Endodermal cell (in vitro differentiated cells): ENCODE data around the gene STAT1. TPM values are rescaled to one million over a fixed set of nuclear protein-coding genes. Genes with fewer than 3 reads are reported as not detected.

ENCODE experiments used
- DNase-seq: peaks from one replicate; pipeline ENCODE4 v3.0.0-alpha.2; 2017
- H3K27ac ChIP-seq: 2 replicates; pipeline ENCODE4 v1.5.1; 2013; ENCODE audit warnings: mild to moderate bottlenecking, low read depth, low read length, moderate library complexity
- H3K27me3 ChIP-seq: 2 replicates; pipeline ENCODE4 v1.6.1; 2013; ENCODE audit warnings: mild to moderate bottlenecking, low read length, moderate library complexity; ENCODE audit not compliant: insufficient read depth, control insufficient read depth, poor library complexity, severe bottlenecking
- H3K36me3 ChIP-seq: 2 replicates; pipeline ENCODE4 v1.7.0; 2013; ENCODE audit warnings: mild to moderate bottlenecking, low read length, moderate library complexity; ENCODE audit not compliant: control insufficient read depth, insufficient read depth
- H3K4me1 ChIP-seq: one replicate; pipeline ENCODE4 v1.7.0; 2013; ENCODE audit warnings: low read length; ENCODE audit not compliant: control insufficient read depth, insufficient read depth
- H3K4me3 ChIP-seq: 2 replicates; pipeline ENCODE4 v1.5.1; 2013; ENCODE audit warnings: mild to moderate bottlenecking, low read length, moderate library complexity
- H3K9ac ChIP-seq: 2 replicates; pipeline ENCODE4 v1.6.1; 2013; ENCODE audit warnings: mild to moderate bottlenecking, low read length, moderate library complexity; ENCODE audit not compliant: poor library complexity, severe bottlenecking; ENCODE audit errors: extremely low read depth
- H3K9me3 ChIP-seq: 2 replicates; pipeline ENCODE4 v1.6.1; 2013; ENCODE audit warnings: mild to moderate bottlenecking, low read length, moderate library complexity; ENCODE audit not compliant: control insufficient read depth
- H3K27ac Mint-ChIP-seq: 2 replicates; pipeline ENCODE4 v1.8.0; 2020; ENCODE audit warnings: mixed read lengths
- H3K27me3 Mint-ChIP-seq: 2 replicates; pipeline ENCODE4 v1.8.0; 2021; ENCODE audit warnings: mild to moderate bottlenecking, mixed read lengths; ENCODE audit not compliant: insufficient read depth
- H3K36me3 Mint-ChIP-seq: 2 replicates; pipeline ENCODE4 v1.8.0; 2020; ENCODE audit warnings: low read depth, mixed read lengths
- H3K4me1 Mint-ChIP-seq: 2 replicates; pipeline ENCODE4 v1.8.0; 2020; ENCODE audit warnings: mixed read lengths
- H3K4me3 Mint-ChIP-seq: 2 replicates; pipeline ENCODE4 v1.8.0; 2020; ENCODE audit warnings: mild to moderate bottlenecking, moderate library complexity, mixed read lengths
- H3K9me3 Mint-ChIP-seq: 2 replicates; pipeline ENCODE4 v1.8.0; 2020; ENCODE audit warnings: mild to moderate bottlenecking, mixed read lengths
- WGBS, 2 experiments: methylation state at CpG; one replicate each; pipeline versions ENCODE4 v1.1.5 to v1.1.7; 2013; ENCODE audit warnings: missing lambda C conversion rate in 2 of 2, mixed read lengths in 1 of 2; ENCODE audit not compliant: insufficient coverage in 1 of 2, insufficient read length in 1 of 2; 5-methylcytosine and 5-hydroxymethylcytosine counted together
- long read RNA-seq, 4 experiments: library from polyadenylated mRNA in 2 of 4; library from RNA in 1 of 4; library from capped mRNA in 1 of 4; stranded (forward) in 3 of 4; unstranded in 1 of 4; transcript quantifications; one replicate each; pipeline ENCODE4 v2.0.0, GENCODE V29; 2020 to 2021; ENCODE audit warnings: inconsistent platforms in 1 of 4
- polyA plus RNA-seq, 2 experiments: library from polyadenylated mRNA; stranded (reverse); fragments of 50-300 nt; gene quantifications; one replicate each; pipeline ENCODE4 v1.2.3, GENCODE V29; 2013
- total RNA-seq, 2 donors: library from RNA; stranded (reverse); fragmentation: NEBNext Ultra II Directional in 1 of 2; extraction: Animal tissue kit (Norgen Biotek cat#: 25700) in 1 of 2; gene quantifications; 2 replicates in 1 of 2; 3 replicates in 1 of 2; pipeline ENCODE4 v1.2.1, GENCODE V29; 2021
- TF ChIP-seq, protein P1 (sequence below): fragments of 200-600 bp; sonication (generic); conservative IDR thresholded peaks from 2 replicates; pipeline ENCODE4 v1.5.0; 2021; ENCODE audit warnings: antibody characterized with exemption, mild to moderate bottlenecking

Gene STAT1
- 10 to 100 TPM; 48.3 to 74.4 TPM for total RNA-seq
- polyA plus RNA-seq (2013, experiment 1 of 2), result 41.6 TPM
- polyA plus RNA-seq (2013, experiment 2 of 2), result 42.0 TPM
- long read RNA-seq, experiment 1, full-length matches to known transcripts, result 8 of 28 reads
- long read RNA-seq, experiment 1, partial matches to known transcripts, result 9 of 28 reads
- long read RNA-seq, experiment 1, other reads (novel, unspliced or antisense), result 11 of 28 reads
- long read RNA-seq, experiment 2, full-length matches to known transcripts, result 154 of 203 reads
- long read RNA-seq, experiment 2, partial matches to known transcripts, result 29 of 203 reads
- long read RNA-seq, experiment 2, other reads (novel, unspliced or antisense), result 20 of 203 reads
- long read RNA-seq, experiment 3, full-length matches to known transcripts, result 439 of 497 reads
- long read RNA-seq, experiment 3, partial matches to known transcripts, result 27 of 497 reads
- long read RNA-seq, experiment 3, other reads (novel, unspliced or antisense), result 31 of 497 reads
- long read RNA-seq, experiment 4, full-length matches to known transcripts, result 7 of 12 reads
- long read RNA-seq, experiment 4, partial matches to known transcripts, result 4 of 12 reads
- long read RNA-seq, experiment 4, other reads (novel, unspliced or antisense), result 1 of 12 reads

DNA sequence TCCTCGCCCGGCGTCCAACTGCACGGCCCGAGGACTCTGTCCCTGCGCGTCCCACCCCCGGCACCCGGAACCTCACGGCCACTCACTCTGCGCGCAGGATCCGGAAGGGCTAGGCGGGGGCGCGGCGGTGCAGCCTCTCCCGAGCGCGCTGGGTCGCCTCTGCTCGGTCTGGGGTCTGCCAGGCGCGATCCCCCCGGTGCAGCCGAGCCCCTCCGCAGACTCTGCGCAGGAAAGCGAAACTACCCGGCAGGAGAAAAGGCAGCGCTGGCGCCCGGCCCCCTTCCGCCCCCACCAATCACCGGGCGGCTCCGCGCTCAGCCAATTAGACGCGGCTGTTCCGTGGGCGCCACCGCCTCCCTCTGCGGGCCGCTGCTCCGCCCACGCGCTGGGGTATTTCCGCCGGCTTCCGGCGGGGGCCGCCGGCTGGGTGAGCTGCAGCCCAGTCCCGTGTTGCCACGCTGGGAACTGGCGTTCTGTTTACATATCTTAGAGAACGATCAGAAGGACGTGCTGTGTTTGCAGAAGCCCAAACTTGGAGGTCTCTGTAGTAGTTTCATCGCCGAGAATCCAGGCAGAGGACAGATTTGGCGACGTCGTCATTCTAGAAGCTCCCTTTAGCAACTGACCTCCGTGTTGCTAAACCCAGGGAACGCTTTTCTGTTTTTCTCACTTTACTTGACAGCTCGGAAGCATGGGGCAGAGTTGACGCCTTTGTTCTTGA is at the start of gene STAT1:
Gene STAT1 (minus strand): TSS at position 240 of the 721 bp plus-strand sequence. CDS start 4,168 bp downstream, outside the sequence.
- Mint-ChIP-seq H3K36me3 (peaks cover 10% of the 10 kb centered on the region), H3K27ac (no peak within 1 kb of the TSS), H3K9me3 (peaks cover 3% of the 10 kb centered on the region), H3K4me3 (no peak within 1 kb of the TSS), H3K27me3 (peaks cover 22% of the 10 kb centered on the region), H3K4me1 (no peaks in the 10 kb centered on the region)
- 2 to 9% methylated on average over 21 to 68 of the region's 68 CpGs for WGBS, 2 experiments
- Histone ChIP-seq H3K9ac (peak within 1 kb of the TSS; percentile 67), H3K4me1 (no peaks in the 10 kb centered on the region), H3K9me3 (no peaks in the 10 kb centered on the region), H3K27ac (peak within 1 kb of the TSS; percentile 50), H3K27me3 (peaks cover 15% of the 10 kb centered on the region), H3K4me3 (peak within 1 kb of the TSS; percentile 100), H3K36me3 (peaks cover 24% of the 10 kb centered on the region)
- TF ChIP-seq, protein P1, sequence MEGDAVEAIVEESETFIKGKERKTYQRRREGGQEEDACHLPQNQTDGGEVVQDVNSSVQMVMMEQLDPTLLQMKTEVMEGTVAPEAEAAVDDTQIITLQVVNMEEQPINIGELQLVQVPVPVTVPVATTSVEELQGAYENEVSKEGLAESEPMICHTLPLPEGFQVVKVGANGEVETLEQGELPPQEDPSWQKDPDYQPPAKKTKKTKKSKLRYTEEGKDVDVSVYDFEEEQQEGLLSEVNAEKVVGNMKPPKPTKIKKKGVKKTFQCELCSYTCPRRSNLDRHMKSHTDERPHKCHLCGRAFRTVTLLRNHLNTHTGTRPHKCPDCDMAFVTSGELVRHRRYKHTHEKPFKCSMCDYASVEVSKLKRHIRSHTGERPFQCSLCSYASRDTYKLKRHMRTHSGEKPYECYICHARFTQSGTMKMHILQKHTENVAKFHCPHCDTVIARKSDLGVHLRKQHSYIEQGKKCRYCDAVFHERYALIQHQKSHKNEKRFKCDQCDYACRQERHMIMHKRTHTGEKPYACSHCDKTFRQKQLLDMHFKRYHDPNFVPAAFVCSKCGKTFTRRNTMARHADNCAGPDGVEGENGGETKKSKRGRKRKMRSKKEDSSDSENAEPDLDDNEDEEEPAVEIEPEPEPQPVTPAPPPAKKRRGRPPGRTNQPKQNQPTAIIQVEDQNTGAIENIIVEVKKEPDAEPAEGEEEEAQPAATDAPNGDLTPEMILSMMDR, result peak; percentile 32
- peak; percentile 97 for DNase-seq

DNA sequence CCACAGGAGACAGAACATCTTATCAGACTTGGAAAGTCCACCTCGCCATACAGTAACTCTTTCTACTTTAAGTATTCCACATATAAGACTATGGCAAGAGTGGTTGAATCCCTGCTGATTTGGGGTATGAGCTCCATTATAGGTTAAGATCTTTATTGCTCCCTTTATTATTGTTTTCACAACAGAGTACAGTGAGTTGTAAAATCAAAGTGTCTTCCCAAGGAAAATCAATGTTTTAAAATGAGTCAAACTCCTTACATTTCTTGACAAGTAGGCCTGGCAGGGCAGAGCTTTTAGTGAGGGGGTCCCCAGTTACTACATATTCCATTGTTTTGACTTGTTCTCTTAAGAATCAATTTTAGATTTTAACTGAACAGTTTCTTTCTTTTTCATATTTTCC is 49.6 kb upstream of the STAT1 start:
- H3K36me3 Mint-ChIP-seq, result no peaks in the 10 kb centered on the region
- no peak overlapping the region for H3K27ac ChIP-seq
- no peaks in the 10 kb centered on the region for H3K9me3 ChIP-seq
- H3K27me3 ChIP-seq, result no peaks in the 10 kb centered on the region
- no peak overlapping the region for H3K4me3 Mint-ChIP-seq
- no peak overlapping the region for H3K4me3 ChIP-seq
- H3K4me1 Mint-ChIP-seq, result peaks cover 2% of the 10 kb centered on the region
- TF ChIP-seq, protein P1, result no peak
- H3K9ac ChIP-seq, result no peak overlapping the region
- no peak overlapping the region for H3K27ac Mint-ChIP-seq
- H3K36me3 ChIP-seq, result peaks cover 4% of the 10 kb centered on the region
- H3K4me1 ChIP-seq, result no peaks in the 10 kb centered on the region
- H3K27me3 Mint-ChIP-seq, result peaks cover 2% of the 10 kb centered on the region
- 89% methylated on average over 1 of the region's 1 CpG; no CpG with 5 or more reads in 1 of the 2 experiments for WGBS, 2 experiments
- H3K9me3 Mint-ChIP-seq, result no peaks in the 10 kb centered on the region
- no peak for DNase-seq

DNA sequence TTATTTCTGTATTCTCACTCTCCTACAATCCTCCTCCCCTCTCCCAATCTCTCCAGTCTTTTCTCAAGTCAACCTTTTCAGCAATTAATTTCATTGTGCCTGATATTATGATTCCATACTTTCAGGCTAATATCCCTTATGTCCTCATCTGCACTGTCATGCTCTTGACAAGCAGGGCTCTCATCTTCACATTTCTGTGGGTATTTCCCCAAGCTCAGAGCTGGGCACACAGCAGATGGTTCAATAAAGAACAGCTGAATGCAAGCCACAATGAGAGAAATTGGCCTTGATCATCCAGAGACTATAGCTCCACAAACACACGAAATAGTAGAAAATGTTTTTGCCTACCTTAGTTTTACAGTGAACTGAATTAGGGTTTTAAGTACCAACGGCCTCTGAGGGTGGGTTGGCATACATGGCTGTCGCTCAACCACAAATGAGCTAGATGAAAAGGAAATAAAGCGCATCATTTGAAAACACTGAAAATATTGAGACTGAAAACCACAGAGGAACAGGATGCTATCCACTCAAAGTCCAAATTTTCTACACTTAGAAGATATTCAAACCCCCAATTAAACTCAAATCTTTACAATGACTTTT is 47.5 kb upstream of the STAT1 start:
- Mint-ChIP-seq H3K4me3 (no peak overlapping the region), H3K9me3 (no peaks in the 10 kb centered on the region), H3K27ac (no peak overlapping the region), H3K27me3 (peaks cover 2% of the 10 kb centered on the region), H3K36me3 (no peaks in the 10 kb centered on the region), H3K4me1 (no peaks in the 10 kb centered on the region)
- no peak for DNase-seq
- Histone ChIP-seq H3K4me3 (no peak overlapping the region), H3K9me3 (no peaks in the 10 kb centered on the region), H3K36me3 (peaks cover 4% of the 10 kb centered on the region), H3K9ac (no peak overlapping the region), H3K4me1 (no peaks in the 10 kb centered on the region), H3K27ac (no peak overlapping the region), H3K27me3 (no peaks in the 10 kb centered on the region)
- TF ChIP-seq, protein P1, result no peak
- 90 to 95% methylated on average over 4 of the region's 4 CpGs for whole genome bisulfite sequencing, 2 experiments
